ENCODE measurements around the gene SORCS2. TPM values are rescaled to one million over a fixed set of nuclear protein-coding genes. Genes with fewer than 3 reads are reported as not detected.
A peak's percentile ranks its signal among the peaks of the same experiment; 100 is the strongest.
"Not testable (repeated sequence)": the region's sequence is repeated elsewhere in the genome, so short reads cannot be mapped to it uniquely, and the experiment has no call there.

Gene SORCS2
- total and polyA plus RNA-seq, 12 donors, result 0.25 to 5.4 (median 2.2) TPM

DNA sequence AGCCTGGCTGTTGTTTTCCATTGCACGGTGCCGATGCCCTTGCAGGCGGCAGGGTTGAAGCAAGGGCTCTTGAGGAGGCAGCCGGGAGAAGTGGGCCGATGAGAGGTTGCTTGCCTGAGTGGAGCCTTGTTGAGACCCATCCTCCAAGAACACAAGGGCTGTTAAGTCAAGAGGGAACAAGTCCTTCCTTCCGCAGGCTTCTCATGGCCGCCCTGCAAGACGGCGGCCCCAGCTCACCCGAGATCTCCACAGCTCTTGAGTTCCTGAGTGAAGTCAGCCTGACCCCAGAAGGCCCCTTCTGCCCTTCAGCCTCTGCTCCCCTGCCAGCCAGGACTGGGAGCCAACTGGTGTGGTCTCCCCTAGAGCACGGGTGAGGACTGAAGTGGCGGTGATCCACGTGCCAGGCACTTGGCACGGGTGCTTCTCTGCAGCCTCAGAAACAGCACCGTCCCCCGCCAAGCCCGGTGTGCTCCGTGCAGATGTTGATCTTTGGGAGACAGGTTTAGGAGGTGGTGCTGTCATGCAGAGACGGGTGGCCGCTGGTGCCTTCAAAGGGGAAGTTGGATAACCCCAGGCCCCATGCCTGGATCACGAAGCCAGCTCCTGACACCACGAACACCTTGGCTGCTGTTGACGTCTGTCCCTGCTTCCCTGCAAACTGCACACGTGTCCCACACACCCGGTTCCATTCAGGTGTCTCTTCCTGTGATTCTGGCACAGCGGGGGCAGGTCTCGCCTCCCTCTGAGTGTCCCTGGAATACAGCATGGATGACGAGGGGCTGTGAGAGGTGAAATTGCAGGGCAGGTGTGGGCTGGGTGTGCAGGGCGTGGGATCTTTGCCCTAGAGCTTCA, 406.8 kb downstream of the SORCS2 start:
- Histone ChIP-seq H3K4me3 (no peak overlapping the region), H3K27ac (no peak overlapping the region), H3K9me3 (peaks cover 0 to 2% (median 0%) of the 10 kb centered on the region in 11 donors), H3K27me3 (peaks cover 0 to 3% (median 0%) of the 10 kb centered on the region in 7 donors), H3K36me3 (no peaks in the 10 kb centered on the region), H3K4me1 (peaks cover 0 to 13% (median 4%) of the 10 kb centered on the region in 9 donors)
- ATAC-seq, result peak in 5 of 8 donors; percentile 45 to 55 (median 51)
- TF ChIP-seq, protein P1, sequence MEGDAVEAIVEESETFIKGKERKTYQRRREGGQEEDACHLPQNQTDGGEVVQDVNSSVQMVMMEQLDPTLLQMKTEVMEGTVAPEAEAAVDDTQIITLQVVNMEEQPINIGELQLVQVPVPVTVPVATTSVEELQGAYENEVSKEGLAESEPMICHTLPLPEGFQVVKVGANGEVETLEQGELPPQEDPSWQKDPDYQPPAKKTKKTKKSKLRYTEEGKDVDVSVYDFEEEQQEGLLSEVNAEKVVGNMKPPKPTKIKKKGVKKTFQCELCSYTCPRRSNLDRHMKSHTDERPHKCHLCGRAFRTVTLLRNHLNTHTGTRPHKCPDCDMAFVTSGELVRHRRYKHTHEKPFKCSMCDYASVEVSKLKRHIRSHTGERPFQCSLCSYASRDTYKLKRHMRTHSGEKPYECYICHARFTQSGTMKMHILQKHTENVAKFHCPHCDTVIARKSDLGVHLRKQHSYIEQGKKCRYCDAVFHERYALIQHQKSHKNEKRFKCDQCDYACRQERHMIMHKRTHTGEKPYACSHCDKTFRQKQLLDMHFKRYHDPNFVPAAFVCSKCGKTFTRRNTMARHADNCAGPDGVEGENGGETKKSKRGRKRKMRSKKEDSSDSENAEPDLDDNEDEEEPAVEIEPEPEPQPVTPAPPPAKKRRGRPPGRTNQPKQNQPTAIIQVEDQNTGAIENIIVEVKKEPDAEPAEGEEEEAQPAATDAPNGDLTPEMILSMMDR (IDR thresholded peaks at IDR 0.05), result no peak
- intact Hi-C loops (cut with DNase I), result no loop called here
- no peak for DNase-seq
- 62 to 67% methylated on average over 29 of the region's 29 CpGs for WGBS, 2 donors

DNA sequence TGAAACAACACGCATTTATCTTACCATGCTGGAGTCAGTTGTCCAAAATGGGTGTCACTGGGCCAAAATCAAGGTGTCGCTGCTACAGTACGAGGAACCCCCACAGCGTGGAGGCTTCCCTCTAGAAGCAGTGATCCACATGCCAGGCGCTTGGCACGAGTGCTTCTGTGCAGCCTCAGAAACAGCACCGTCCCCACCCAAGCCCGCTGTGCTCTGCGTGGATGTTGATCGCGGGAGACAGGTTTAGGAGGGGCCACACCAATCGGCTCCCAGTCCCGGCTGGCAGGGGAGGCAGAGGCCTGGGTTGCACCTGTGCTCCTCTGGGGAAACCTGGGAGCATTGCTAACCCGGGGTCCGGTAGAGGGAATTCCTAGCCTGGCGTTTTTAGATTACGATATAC, 407.9 kb downstream of the SORCS2 start:
- Histone ChIP-seq H3K27ac (no peak overlapping the region), H3K4me1 (peaks cover 0 to 13% (median 4%) of the 10 kb centered on the region in 9 donors), H3K36me3 (no peaks in the 10 kb centered on the region), H3K4me3 (no peak overlapping the region), H3K27me3 (no peaks in the 10 kb centered on the region), H3K9me3 (peaks cover 0 to 12% (median 0%) of the 10 kb centered on the region in 11 donors)
- no peak for DNase-seq
- WGBS, 2 donors, result 88 to 92% methylated on average over 17 of the region's 17 CpGs
- no peak for ATAC-seq
- intact Hi-C loops (cut with DNase I), result no loop called here
- TF ChIP-seq, protein P1 (IDR thresholded peaks at IDR 0.05), result no peak

DNA sequence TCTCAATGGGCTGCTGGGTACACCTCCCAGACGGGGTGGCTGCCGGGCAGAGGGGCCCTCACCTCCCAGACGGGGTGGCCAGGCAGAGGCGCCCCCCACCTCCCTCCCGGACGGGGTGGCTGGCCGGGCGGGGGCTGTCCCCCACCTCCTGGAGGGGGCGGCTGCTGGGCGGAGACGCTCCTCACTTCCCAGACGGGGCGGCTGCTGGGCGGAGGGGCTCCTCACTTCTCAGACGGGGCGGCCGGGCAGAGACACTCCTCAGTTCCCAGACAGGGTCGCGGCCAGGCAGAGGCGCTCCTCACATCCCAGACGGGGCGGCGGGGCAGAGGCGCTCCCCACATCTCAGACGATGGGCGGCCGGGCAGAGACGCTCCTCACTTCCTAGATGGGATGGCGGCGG, 409.8 kb downstream of the SORCS2 start:
- H3K27me3 ChIP-seq; H3K4me3 ChIP-seq; H3K36me3 ChIP-seq; DNase-seq; intact Hi-C loops (cut with DNase I); H3K4me1 ChIP-seq; H3K27ac ChIP-seq; ATAC-seq: not testable (repeated sequence)
- 90 to 94% methylated on average over 21 to 30 of the region's 30 CpGs for whole genome bisulfite sequencing, 2 donors
- H3K9me3 ChIP-seq, result peaks cover 0 to 12% (median 0%) of the 10 kb centered on the region in 11 donors

DNA sequence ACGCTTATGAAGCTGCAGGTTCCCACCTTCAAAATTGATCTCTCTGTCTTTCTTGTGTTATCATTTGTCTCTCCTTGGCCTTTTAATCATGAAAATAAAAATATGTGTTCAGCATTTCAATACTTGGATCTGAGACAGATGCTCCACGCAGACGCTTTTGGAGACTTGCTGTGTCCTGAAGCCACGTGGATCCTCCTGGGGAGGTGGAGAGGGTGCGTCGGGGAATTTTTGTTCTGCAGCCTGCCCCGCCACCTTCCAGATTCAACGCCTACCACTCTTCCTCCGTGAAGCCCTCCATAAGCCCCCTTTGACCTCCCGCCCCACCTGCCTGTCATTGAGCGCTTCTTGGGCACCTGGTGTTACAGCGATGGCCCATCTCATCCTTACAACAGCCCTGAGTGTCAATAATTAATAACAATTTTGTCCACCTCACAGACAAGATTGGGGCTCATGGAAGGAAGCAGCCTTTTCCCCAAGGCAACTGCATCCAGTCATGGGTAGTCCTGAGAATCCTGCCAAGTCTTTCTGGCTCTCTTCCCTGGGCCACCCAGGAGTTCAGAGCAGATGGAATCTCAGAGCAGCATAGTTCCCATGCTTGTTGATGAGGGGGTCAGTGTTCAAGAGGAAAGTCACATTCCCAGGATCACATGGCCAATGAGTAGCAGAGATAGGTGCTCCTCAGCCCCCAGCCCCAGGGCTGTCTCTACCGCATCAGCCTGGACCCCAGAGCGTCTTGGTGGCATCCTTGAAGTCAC, 415.0 kb downstream of the SORCS2 start:
- 83 to 87% methylated on average over 14 of the region's 14 CpGs for WGBS, 2 donors
- peaks cover 0 to 12% (median 0%) of the 10 kb centered on the region in 11 donors for H3K9me3 ChIP-seq
- no peak overlapping the region for H3K27ac ChIP-seq
- TF ChIP-seq, protein P1 (IDR thresholded peaks at IDR 0.05), result no peak
- peaks cover 0 to 9% (median 0%) of the 10 kb centered on the region in 9 donors for H3K4me1 ChIP-seq
- no peak for ATAC-seq
- H3K36me3 ChIP-seq, result no peaks in the 10 kb centered on the region
- no peak for DNase-seq
- H3K27me3 ChIP-seq, result peaks cover 0 to 5% (median 0%) of the 10 kb centered on the region in 7 donors
- intact Hi-C loops (cut with DNase I), result no loop called here
- H3K4me3 ChIP-seq, result no peak overlapping the region
